Measurements from ENCODE around the gene ZFAND3. TPM values are rescaled to one million over a fixed set of nuclear protein-coding genes. Genes with fewer than 3 reads are reported as not detected.
A peak's percentile ranks its signal among the peaks of the same experiment; 100 is the strongest.

The ZFAND3 gene
- total RNA-seq, 1 donor from 2014 or later, result 16.5 TPM

GRCh38 chr6:38180586-38180985 lies 361.1 kb downstream of the ZFAND3 start:
- DNase-seq (ENCODE audit: low read depth in 2 of 2), result no peak

GRCh38 chr6:38182426-38182825 lies 362.9 kb downstream of the ZFAND3 start:
- DNase-seq (ENCODE audit: low read depth in 2 of 2), result no peak

DNA sequence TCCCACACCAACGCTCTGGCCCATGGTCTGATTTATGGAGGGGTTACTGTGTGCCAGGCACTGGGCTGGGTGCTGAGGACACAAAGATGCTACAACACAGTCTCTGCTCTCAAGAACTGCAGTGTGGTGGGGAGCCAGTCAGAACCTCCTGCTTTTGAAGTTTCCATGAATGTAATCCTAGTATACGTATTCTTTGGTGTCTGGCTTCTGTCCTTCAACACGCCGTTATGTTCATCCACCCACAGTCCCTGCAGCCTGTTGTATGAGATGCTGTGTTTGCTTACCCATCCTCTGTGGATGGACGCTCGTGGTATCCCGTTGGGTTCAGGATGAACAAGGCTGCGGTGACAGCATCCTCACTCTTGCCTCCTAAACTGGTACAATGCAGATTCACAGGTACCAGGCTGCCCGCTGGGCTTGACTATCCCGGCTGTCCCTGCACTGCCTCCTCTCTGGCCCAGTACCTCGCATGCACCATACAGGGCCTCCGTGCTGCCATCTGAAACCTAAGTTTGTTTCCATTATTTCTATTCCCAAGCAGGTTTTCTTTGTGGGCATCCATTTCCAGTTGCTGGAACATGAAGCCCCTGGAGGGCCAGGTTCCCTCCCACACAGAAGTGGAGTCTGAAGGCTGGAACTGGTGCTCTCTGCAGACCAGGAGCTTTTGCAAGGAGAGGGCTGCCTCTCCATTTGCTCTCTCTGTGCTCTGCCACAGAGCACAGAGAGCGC lies 364.5 kb downstream of the ZFAND3 start:
- DNase-seq (ENCODE audit: low read depth in 2 of 2), result no peak

GRCh38 chr6:38184585-38185080 lies 365.1 kb downstream of the ZFAND3 start:
- DNase-seq (ENCODE audit: low read depth in 2 of 2), result no peak

DNA sequence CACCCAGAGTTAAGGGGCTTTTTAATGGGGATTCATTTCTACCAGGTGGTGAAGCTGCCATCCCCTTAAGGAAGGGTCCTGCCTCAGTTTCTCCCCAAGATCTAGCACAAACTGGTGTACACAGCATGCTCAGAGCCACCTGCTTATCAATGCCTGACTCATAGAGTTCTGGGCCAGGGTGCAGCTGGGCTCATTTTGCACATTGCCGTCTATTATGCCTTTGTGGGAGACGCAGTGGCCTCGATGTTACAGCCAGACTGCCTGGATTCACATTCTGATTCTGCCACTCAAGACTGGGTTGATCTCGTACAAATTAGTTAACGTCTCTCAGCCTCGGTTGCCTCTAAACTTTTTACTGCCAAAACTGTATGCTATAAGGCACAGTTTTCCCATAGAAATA lies 365.7 kb downstream of the ZFAND3 start:
- no peak for DNase-seq (ENCODE audit: low read depth in 2 of 2)

DNA sequence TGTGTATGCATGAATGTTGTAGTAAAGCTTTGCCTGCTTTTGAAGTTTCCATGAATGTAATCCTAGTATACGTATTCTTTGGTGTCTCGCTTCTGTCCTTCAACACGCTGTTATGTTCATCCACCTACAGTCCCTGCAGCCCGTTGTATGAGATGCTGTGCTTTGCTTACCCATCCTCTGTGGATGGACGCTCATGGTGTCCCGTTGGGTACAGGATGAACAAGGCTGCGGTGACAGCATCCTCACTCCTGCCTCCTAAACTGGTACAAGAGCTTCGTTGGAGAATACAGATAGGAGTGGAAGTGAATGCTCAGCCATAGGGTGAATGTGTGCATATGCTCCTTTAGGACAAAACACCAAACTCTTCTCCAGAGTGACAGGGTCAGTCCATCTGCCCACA lies 366.2 kb downstream of the ZFAND3 start:
- no peak for DNase-seq (ENCODE audit: low read depth in 2 of 2)

GRCh38 chr6:38187325-38187724 lies 367.8 kb downstream of the ZFAND3 start:
- DNase-seq (ENCODE audit: low read depth in 2 of 2), result no peak

DNA sequence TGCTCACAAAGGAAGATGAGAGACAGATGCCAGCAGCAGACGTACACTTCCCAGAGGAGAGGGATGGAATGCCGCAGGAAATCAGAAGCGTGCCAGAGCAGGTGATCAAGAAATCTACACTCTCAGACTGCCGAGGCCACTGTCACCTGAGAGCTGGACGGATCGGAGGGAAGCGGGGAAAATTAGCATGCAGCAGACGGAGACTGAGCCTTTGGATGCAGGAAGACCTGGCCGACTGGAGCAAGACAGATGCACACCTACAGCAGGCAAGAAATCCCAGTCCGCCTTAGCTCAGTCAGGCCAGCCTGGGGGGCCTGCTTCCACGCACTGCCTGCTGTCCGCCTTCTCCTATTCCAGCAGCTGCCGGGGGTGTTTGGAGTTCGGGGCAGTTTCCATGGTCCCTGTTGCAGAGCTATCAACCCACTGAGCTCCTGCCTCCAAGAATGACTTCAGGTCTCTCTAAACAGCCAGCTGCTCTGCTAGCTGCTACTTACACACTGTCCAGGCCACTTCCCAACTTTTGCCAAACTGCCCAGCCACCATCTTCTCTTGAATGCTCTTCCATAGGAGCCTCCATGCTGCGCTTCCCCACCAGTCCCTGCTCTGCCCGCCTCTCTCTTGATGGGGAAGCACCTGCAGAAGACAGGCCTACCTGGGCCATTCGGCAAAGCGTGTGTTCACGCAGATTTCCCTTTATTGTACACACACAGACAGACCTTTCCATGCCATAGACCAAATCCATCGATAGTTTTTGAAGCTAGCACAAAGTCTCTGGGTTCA lies 368.5 kb downstream of the ZFAND3 start:
- no peak for DNase-seq (ENCODE audit: low read depth in 2 of 2)

GRCh38 chr6:38188677-38189335 lies 369.3 kb downstream of the ZFAND3 start:
- DNase-seq (ENCODE audit: low read depth in 2 of 2), result no peak

GRCh38 chr6:38191418-38191817 lies 371.9 kb downstream of the ZFAND3 start:
- DNase-seq (ENCODE audit: low read depth in 2 of 2), result no peak

DNA sequence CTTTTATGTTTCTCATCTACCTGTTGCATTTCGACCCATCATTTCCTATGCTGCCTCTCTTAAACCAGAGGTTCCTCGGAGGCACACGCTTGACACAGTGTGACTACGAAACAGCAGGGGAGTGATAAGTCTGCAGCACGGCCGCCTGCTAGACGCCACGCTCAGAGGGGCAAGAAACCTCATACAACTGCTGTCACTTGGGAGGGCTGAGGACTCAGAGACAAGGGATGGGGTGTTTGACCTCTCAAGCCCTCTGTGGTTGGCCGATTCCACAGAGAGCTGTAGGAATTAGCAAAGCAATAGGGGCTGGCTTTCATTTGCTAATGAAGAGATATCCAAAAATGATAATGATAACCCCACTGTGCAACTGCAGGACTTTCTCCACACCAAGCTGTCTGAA lies 372.5 kb downstream of the ZFAND3 start:
- no peak for DNase-seq (ENCODE audit: low read depth in 2 of 2)

DNA sequence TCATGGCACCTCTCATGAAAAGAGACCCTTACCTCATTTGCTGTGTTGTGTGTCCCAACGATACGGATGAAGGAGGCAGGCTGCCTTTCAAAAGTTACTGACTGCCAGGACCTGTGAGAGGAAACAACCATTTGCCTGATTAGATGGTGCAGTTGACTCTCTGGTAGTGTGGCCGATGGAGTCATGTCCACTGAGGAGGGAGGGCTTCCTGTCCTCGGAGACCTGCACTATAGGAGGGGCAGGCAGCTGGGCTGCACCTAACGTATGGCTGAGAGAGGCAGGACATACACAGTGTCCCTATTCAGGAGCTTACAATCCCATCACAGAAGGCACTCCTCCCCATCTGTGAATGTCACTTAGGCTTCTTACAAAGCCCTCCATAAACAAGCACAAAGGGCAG lies 373.0 kb downstream of the ZFAND3 start:
- no peak for DNase-seq (ENCODE audit: low read depth in 2 of 2)

DNA sequence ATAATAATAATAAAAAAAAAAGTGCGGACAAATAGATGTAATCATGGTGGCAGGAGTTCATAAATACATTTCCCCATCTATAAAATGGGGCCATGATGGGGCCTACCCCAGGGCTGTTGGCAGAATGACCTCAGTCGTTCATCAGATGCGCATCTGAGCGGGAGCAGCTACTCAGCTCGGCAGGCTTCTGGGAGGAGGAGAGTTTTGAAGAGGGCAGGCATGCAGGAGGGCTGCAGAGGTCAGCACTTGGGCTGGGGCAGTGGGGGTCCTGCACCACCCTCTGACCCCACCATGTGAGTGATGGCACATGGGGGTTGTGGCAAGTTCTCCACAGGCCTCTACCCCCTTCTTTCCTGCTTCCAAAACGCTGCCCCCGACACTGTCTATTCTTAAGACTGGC lies 373.5 kb downstream of the ZFAND3 start:
- no peak for DNase-seq (ENCODE audit: low read depth in 2 of 2)

DNA sequence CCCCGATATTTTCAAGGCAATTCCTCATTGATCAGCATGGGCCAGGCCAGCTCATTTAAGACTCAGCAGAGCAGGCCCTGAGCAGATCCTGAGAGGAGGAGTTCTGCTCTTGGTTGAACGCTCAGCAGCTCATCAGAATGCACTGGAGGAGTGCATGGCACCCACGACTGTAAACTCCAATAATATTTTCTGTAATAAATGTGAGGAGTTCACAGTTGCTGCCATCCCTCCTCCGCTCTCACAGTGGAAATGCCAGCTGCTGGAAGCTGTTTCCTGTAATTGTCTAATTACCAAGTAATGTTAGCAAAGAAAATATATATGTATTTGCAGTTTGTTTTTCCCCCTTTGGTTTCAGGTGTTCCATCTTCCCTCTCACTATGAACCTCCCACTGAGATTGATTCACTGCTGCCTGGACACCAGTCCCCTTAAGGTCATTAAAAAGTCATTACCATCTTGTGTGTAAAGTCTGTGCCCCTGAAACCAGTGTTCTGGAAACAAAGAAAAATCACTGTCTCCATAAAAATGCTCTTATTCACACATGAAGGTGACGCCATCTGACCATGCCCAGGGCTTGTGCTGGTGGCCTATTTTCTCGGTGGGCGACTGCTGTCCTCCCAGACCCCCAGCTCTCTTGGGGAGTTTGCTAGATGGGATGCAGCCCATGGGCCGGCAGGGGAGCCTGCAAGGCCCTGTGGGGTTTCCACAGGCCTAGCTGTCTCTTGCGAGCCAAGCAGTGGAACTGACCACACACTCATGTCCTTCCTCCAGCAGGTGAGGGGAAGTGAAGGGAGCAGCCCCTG lies 374.2 kb downstream of the ZFAND3 start:
- peak; percentile 38 for DNase-seq (ENCODE audit: low read depth in 2 of 2)

- DNase-seq (ENCODE audit: low read depth in 2 of 2), result no peak
Measured at GRCh38 chr6:38194282-38194572, 374.7 kb downstream of the ZFAND3 start.

GRCh38 chr6:38194589-38194988 lies 375.1 kb downstream of the ZFAND3 start:
- DNase-seq (ENCODE audit: low read depth in 2 of 2), result no peak

DNA sequence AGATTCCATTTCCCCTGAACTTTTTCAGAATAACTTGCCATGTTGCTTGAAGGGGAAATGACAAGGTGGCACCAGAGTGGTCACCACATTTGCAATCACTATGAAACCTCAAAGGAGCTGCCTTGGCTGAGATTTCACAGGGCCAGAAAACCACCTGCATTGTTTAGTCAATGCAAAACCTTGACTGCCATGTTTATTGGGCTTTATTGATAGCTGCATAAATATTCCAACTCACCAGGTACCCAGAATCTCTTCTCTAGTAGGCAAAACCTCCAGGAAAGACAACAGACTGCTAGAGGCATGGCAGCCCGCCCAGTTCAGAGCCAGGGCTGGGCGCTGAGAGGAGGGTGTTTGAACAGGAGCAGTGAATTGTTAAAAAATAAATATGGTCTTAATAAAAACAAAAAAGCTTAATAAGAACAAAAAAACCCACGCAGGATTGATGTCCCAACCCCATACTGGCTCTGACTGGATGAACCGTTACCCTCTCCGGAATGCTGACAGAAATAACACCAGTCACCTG lies 375.6 kb downstream of the ZFAND3 start:
- no peak for DNase-seq (ENCODE audit: low read depth in 2 of 2)

GRCh38 chr6:38198219-38198618 lies 378.7 kb downstream of the ZFAND3 start:
- DNase-seq (ENCODE audit: low read depth in 2 of 2), result no peak

Data from lung microvascular endothelial cell (primary cell).